ENCODE measurements around the gene DNAJC18. TPM values are rescaled to one million over a fixed set of nuclear protein-coding genes. Genes with fewer than 3 reads are reported as not detected.

The DNAJC18 gene
- total RNA-seq, 2 experiments from 2014 or later: 18.1 to 18.8 TPM

- DNase-seq: no peak
- Mint-ChIP-seq H3K4me3 (no peak overlapping the region), H3K27ac (no peak overlapping the region), H3K4me1 (ENCODE audit: low read depth) (peaks cover 18% of the 10 kb centered on the region), H3K36me3 (ENCODE audit: low read depth) (no peaks in the 10 kb centered on the region), H3K9me3 (no peaks in the 10 kb centered on the region), H3K27me3 (ENCODE audit: low read depth) (no peaks in the 10 kb centered on the region)
- intact Hi-C loops (cut with micrococcal nuclease): no loop called here
- CTCF ChIA-PET: no interaction called here
Measured at GRCh38 chr5:139382807-139383206, 56.5 kb downstream of the DNAJC18 start.

- intact Hi-C loops (cut with micrococcal nuclease): no loop called here
- Mint-ChIP-seq H3K4me3 (no peak overlapping the region), H3K4me1 (ENCODE audit: low read depth) (peaks cover 18% of the 10 kb centered on the region), H3K27ac (no peak overlapping the region), H3K9me3 (no peaks in the 10 kb centered on the region), H3K36me3 (ENCODE audit: low read depth) (peaks cover 1% of the 10 kb centered on the region), H3K27me3 (ENCODE audit: low read depth) (no peaks in the 10 kb centered on the region)
- CTCF ChIA-PET: no interaction called here
- DNase-seq: no peak
Measured at GRCh38 chr5:139381837-139382761, 57.2 kb downstream of the DNAJC18 start.

GRCh38 chr5:139379626-139380449, 59.5 kb downstream of the DNAJC18 start:
- Mint-ChIP-seq H3K27me3 (ENCODE audit: low read depth) (no peaks in the 10 kb centered on the region), H3K36me3 (ENCODE audit: low read depth) (peaks cover 1% of the 10 kb centered on the region), H3K4me1 (ENCODE audit: low read depth) (peaks cover 8% of the 10 kb centered on the region), H3K9me3 (no peaks in the 10 kb centered on the region), H3K4me3 (no peak overlapping the region), H3K27ac (no peak overlapping the region)
- CTCF ChIA-PET: no interaction called here
- intact Hi-C loops (cut with micrococcal nuclease): no loop called here
- DNase-seq: no peak

DNA sequence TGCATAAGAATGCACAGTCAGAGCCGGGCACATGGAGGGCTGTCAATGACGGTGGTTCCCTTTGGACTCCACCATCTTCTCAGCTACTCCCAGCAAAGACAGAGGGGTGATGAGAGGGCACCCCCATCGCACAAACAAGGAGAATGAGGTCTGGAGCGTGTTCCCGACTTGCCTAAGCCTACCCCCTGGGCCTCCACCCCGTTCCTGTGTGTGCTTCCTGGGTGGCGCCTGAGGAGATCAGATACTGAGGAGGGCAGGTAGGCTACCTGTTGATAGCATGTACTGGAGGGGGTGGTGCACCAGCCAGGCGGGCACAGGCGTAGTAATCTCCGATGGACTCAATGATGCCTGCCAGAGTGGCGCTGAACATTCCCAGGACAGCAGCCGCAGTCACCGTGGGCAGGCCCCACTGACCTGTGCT, 60.4 kb downstream of the DNAJC18 start:
- no peak overlapping the region for H3K27ac Mint-ChIP-seq
- intact Hi-C loops (cut with micrococcal nuclease): no loop called here
- no peak overlapping the region for H3K4me3 Mint-ChIP-seq
- no peaks in the 10 kb centered on the region for H3K9me3 Mint-ChIP-seq
- peaks cover 1% of the 10 kb centered on the region for H3K36me3 Mint-ChIP-seq (ENCODE audit: low read depth)
- H3K27me3 Mint-ChIP-seq (ENCODE audit: low read depth): no peaks in the 10 kb centered on the region
- DNase-seq: no peak
- H3K4me1 Mint-ChIP-seq (ENCODE audit: low read depth): peaks cover 2% of the 10 kb centered on the region
- CTCF ChIA-PET: no interaction called here

- CTCF ChIA-PET: no interaction called here
- Mint-ChIP-seq H3K9me3 (no peaks in the 10 kb centered on the region), H3K36me3 (ENCODE audit: low read depth) (peaks cover 1% of the 10 kb centered on the region), H3K4me3 (no peak overlapping the region), H3K27me3 (ENCODE audit: low read depth) (no peaks in the 10 kb centered on the region), H3K27ac (no peak overlapping the region), H3K4me1 (ENCODE audit: low read depth) (peaks cover 2% of the 10 kb centered on the region)
- no peak for DNase-seq
- intact Hi-C loops (cut with micrococcal nuclease): no loop called here
Measured at GRCh38 chr5:139378101-139378825, 61.1 kb downstream of the DNAJC18 start.

DNA sequence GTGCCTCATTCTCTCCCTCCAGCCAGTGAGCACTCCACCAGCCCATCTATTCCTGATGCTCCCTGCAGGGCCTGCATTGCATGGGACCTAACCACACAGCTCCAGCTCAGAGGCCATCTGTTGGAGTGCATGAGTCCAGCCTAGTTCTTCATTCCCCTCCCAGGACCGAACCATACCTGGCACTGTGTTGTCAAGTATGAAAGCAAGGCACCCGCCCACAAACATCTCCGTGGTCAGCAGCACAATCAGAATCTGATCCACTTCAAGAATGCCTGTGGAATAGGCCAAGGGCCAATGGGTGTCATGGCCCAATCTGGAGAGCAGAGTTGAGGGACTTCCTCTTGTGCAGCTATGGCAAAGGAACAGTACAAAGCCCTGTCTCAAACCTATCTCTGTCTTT, 62.1 kb downstream of the DNAJC18 start:
- intact Hi-C loops (cut with micrococcal nuclease): no loop called here
- no peak for DNase-seq
- Mint-ChIP-seq H3K36me3 (ENCODE audit: low read depth) (peaks cover 1% of the 10 kb centered on the region), H3K4me1 (ENCODE audit: low read depth) (peaks cover 2% of the 10 kb centered on the region), H3K9me3 (no peaks in the 10 kb centered on the region), H3K27me3 (ENCODE audit: low read depth) (no peaks in the 10 kb centered on the region), H3K4me3 (no peak overlapping the region), H3K27ac (no peak overlapping the region)
- CTCF ChIA-PET: interaction anchor here (1.0 kb wide), 1 partner anchor 25 kb away, joined by 3 read pairs; no protein-coding TSS in a partner anchor

DNA sequence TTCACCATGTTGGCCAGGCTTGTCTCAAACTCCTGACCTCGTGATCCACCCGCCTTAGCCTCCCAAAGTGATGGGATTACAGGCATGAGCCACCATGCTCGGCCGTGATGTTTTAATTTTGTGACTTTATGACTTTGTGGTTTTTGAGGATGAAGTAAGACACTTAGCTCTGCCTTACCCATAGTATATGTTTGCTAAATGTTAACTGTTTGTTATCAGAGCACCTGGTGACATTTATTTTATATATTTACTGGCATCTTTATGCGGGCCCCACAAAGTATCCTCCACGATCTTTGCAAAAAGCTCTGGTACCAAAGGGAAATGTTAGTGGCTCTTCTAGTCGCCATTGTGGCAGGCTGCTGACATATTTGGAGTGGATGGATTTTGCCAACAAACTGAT, 63.0 kb downstream of the DNAJC18 start:
- no peaks in the 10 kb centered on the region for H3K27me3 Mint-ChIP-seq (ENCODE audit: low read depth)
- no peaks in the 10 kb centered on the region for H3K9me3 Mint-ChIP-seq
- DNase-seq: no peak
- no peak overlapping the region for H3K4me3 Mint-ChIP-seq
- peaks cover 4% of the 10 kb centered on the region for H3K36me3 Mint-ChIP-seq (ENCODE audit: low read depth)
- CTCF ChIA-PET: interaction anchor here (0.7 to 1.0 kb wide), 3 partner anchors 26 to 257 kb away, joined by 3 to 4 read pairs (median 3); no protein-coding TSS in a partner anchor
- intact Hi-C loops (cut with micrococcal nuclease): no loop called here
- H3K4me1 Mint-ChIP-seq (ENCODE audit: low read depth): peaks cover 2% of the 10 kb centered on the region
- no peak overlapping the region for H3K27ac Mint-ChIP-seq

GRCh38 chr5:139374909-139375308, 64.4 kb downstream of the DNAJC18 start:
- Mint-ChIP-seq H3K4me3 (no peak overlapping the region), H3K9me3 (no peaks in the 10 kb centered on the region), H3K27ac (no peak overlapping the region), H3K4me1 (ENCODE audit: low read depth) (peaks cover 2% of the 10 kb centered on the region), H3K36me3 (ENCODE audit: low read depth) (peaks cover 4% of the 10 kb centered on the region), H3K27me3 (ENCODE audit: low read depth) (no peaks in the 10 kb centered on the region)
- CTCF ChIA-PET: interaction anchor here (0.9 to 1.2 kb wide), 2 partner anchors 17 to 261 kb away, joined by 3 to 4 read pairs; no protein-coding TSS in a partner anchor
- no peak for DNase-seq
- intact Hi-C loops (cut with micrococcal nuclease): no loop called here

DNA sequence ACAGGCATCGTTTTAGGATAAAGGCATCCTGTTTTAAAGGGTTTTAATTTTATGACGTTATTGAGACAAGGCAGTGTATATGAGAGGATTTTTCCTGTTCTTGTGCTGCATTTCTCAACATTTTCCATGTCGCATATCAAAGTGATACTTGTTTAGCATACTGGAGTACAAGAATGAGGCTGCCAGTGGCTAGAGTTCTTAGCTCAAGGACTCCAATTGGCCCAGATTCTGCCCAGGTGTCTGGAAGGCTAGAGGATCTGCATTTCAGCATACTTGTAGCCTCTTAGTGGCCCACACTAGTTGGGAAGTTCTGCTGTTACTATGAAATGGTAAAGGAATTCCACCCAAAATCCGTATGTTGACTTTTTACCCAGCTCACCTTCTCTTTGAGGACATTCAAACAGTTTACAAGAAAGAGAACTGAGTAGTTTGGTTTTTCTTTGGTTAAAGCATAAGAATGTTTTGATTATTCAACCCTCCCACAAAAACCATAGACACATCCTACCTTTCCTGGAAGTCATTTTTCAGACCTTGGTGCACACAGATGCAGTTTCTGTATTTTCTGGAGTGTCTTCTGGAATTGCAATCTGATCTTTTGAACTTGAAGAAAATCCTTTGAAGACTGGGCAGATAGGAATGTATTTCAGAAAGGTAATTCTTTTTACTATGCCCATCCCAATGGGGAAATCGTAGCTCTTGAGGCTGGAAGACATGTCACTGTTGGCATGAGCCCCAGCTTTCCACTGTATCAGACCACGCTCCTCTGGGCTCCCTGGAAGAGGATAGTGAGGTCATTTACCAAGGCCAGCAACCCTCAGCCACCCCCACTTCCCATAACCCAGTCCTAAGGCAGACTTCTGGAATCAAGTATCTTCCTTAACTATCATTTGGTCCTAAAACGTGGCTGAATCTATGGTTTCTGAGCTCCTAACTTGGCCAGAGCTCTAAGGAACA, 67.6 kb downstream of the DNAJC18 start:
- intact Hi-C loops (cut with micrococcal nuclease): no loop called here

GRCh38 chr5:139369181-139369580, 70.1 kb downstream of the DNAJC18 start:
- CTCF ChIA-PET: interaction anchor here (0.8 to 2.1 kb wide), 5 partner anchors 12 to 82 kb away, joined by 3 to 11 read pairs (median 4); partner anchors contain the start of gene PAIP2
- intact Hi-C loops (cut with micrococcal nuclease): no loop called here
- no peak for DNase-seq
- no peak overlapping the region for H3K4me3 Mint-ChIP-seq
- H3K4me1 Mint-ChIP-seq (ENCODE audit: low read depth): no peaks in the 10 kb centered on the region
- no peak overlapping the region for H3K27ac Mint-ChIP-seq
- no peaks in the 10 kb centered on the region for H3K9me3 Mint-ChIP-seq
- H3K27me3 Mint-ChIP-seq (ENCODE audit: low read depth): no peaks in the 10 kb centered on the region
- peaks cover 15% of the 10 kb centered on the region for H3K36me3 Mint-ChIP-seq (ENCODE audit: low read depth)

More for the DNA sequence above, 67.6 kb downstream of the DNAJC18 start:
- H3K4me3 Mint-ChIP-seq: no peak overlapping the region
- DNase-seq: no peak
- no peaks in the 10 kb centered on the region for H3K27me3 Mint-ChIP-seq (ENCODE audit: low read depth)
- H3K36me3 Mint-ChIP-seq (ENCODE audit: low read depth): peaks cover 5% of the 10 kb centered on the region
- CTCF ChIA-PET: interaction anchor here (0.8 to 0.9 kb wide), 2 partner anchors 121 to 146 kb away, joined by 3 to 4 read pairs; no protein-coding TSS in a partner anchor
- no peaks in the 10 kb centered on the region for H3K4me1 Mint-ChIP-seq (ENCODE audit: low read depth)
- no peak overlapping the region for H3K27ac Mint-ChIP-seq
- no peaks in the 10 kb centered on the region for H3K9me3 Mint-ChIP-seq

DNA sequence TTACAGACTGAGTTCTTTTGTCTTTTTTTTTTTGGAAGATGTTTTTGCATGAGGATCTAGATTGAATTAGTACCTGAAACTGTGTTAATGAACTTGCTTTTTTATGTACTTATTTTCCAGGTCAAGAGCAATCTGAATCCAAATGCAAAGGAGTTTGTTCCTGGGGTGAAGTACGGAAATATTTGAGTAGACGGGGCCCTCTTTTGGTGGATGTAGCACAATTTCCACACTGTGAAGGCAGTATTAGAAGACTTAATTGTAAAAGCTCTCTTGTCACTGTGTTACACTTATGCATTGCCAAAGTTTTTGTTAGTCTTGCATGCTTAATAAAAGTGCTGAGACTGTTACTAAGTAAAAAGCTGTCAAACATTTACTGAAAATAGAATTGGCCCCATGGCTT, 70.7 kb downstream of the DNAJC18 start:
- no peak overlapping the region for H3K27ac Mint-ChIP-seq
- CTCF ChIA-PET: interaction anchor here (0.7 to 2.1 kb wide), 6 partner anchors 11 to 65 kb away, joined by 3 to 11 read pairs (median 4); partner anchors contain the start of gene PAIP2
- H3K27me3 Mint-ChIP-seq (ENCODE audit: low read depth): no peaks in the 10 kb centered on the region
- DNase-seq: no peak
- H3K4me1 Mint-ChIP-seq (ENCODE audit: low read depth): peaks cover 5% of the 10 kb centered on the region
- H3K4me3 Mint-ChIP-seq: no peak overlapping the region
- no peaks in the 10 kb centered on the region for H3K9me3 Mint-ChIP-seq
- intact Hi-C loops (cut with micrococcal nuclease): no loop called here
- H3K36me3 Mint-ChIP-seq (ENCODE audit: low read depth): peaks cover 20% of the 10 kb centered on the region

All from activated naive CD4-positive, alpha-beta T cell treated with anti-CD3 and anti-CD28 coated beads for 36 hours (primary cell).